Small intestine (tissue), 7 donors: ENCODE measurements around the gene PITPNC1. TPM values are rescaled to one million over a fixed set of nuclear protein-coding genes. Genes with fewer than 3 reads are reported as not detected.

Experiments
- DNase-seq, 2 donors: peaks; one replicate each; pipeline versions ENCODE4 v3.0.0 to v3.0.0-alpha.2; 2013
- FAIRE-seq: peaks from 2 replicates; lab custom pipeline; 2012; peaks lifted over from hg19 to GRCh38; lab: Jason Lieb, UNC
- H3K27ac ChIP-seq, 3 donors: one replicate each; pipeline ENCODE4 v1.5.1; 2013; ENCODE audit warnings: low read length in 2 of 3, mild to moderate bottlenecking in 2 of 3, control low read depth in 1 of 3, inconsistent platforms in 1 of 3, low read depth in 1 of 3, moderate library complexity in 1 of 3
- H3K27me3 ChIP-seq, 3 donors: one replicate each; pipeline ENCODE4 v1.6.1; 2013; ENCODE audit warnings: low read length in 3 of 3, inconsistent platforms in 1 of 3; ENCODE audit not compliant: control insufficient read depth in 3 of 3, insufficient read depth in 3 of 3
- H3K36me3 ChIP-seq, 3 donors: one replicate each; pipeline ENCODE4 v1.6.1; 2013; ENCODE audit warnings: low read length in 3 of 3, inconsistent platforms in 1 of 3, low read depth in 1 of 3, mild to moderate bottlenecking in 1 of 3, moderate library complexity in 1 of 3; ENCODE audit not compliant: control insufficient read depth in 3 of 3, insufficient read depth in 2 of 3
- H3K4me1 ChIP-seq, 3 donors: one replicate each; pipeline ENCODE4 v1.6.1; 2013; ENCODE audit warnings: low read length in 2 of 3, inconsistent platforms in 1 of 3, low read depth in 1 of 3, mild to moderate bottlenecking in 1 of 3, moderate library complexity in 1 of 3; ENCODE audit not compliant: control insufficient read depth in 3 of 3, insufficient read depth in 2 of 3
- H3K4me3 ChIP-seq, 3 donors: one replicate each; pipeline ENCODE4 v1.5.1; 2013; ENCODE audit warnings: low read length in 3 of 3, control low read depth in 1 of 3, inconsistent platforms in 1 of 3, low read depth in 1 of 3, mild to moderate bottlenecking in 1 of 3, moderate library complexity in 1 of 3
- H3K9me3 ChIP-seq, 2 donors: one replicate each; pipeline ENCODE4 v1.6.1; 2013; ENCODE audit warnings: low read depth in 1 of 2, low read length in 1 of 2; ENCODE audit not compliant: control insufficient read depth in 2 of 2, insufficient read depth in 1 of 2
- WGBS, 3 donors: extraction: QIAGEN DNeasy Blood & Tissue Kit; methylation state at CpG; one replicate each; pipeline ENCODE4 v1.1.7; 2013; 5-methylcytosine and 5-hydroxymethylcytosine counted together
- polyA plus RNA-seq, 4 donors: library from polyadenylated mRNA; stranded (reverse) in 3 of 4; unstranded in 1 of 4; fragments of 200-250 nt in 3 of 4; fragments of 120-200 nt in 1 of 4; gene quantifications; one replicate each; pipeline versions ENCODE4 v1.2.1 to v1.2.3, GENCODE V29; 2013
- donor health status: healthy with polysubstance abuse.
- donor health status: control.
- donor health status: control.
- donor health status: Bipolar disorder and iron deficiency.
- donor health status: healthy.

The PITPNC1 gene
- polyA plus RNA-seq, 4 donors, result 0.67 to 11.7 (median 3.4) TPM

DNA sequence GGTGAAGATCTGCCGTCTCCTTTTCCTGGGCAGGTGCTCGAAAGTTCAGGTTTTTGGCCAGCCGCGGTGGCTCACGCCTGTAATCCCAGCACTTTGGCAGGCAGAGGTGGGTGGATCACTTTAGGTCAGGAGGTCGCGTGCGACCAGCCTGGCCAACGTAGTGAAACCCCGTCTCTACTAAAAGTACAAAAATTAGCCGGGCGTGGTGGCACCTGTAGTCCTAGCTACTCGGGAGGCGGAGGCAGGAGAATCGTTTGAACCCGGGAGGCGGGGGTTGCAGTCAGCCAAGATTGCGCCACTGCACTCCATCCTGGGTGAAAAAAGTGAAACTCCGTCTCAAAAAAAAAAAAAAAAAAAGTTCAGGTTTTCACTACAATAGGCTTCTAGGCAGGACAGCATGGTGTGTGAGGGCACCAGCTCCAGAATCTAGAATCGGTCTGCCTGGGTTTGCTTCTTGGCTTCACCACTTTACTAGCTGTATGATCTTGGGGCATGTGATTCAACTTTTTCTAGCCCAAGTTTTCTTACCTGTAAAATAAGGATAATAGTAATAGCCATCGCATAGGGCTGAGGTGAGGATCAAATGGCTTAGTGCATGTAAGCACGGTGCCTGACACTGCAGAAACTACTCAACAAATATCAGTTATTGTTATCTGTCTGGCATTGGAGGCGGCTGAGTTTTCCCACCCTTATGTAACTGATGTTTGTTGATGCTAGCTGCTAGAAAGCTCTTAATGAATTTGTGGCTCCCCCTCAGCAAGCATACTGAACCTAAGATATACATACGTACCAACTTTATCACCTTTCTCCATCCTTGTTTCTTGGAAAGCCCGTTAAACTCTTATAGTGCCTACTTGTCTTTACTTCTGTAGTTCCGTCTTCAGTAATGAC is 12.0 kb upstream of the PITPNC1 start:
- Histone ChIP-seq H3K27ac (peak overlapping the region in 2 of 3 donors; percentile 83 to 90), H3K4me1 (peaks cover 2 to 9% (median 8%) of the 10 kb centered on the region in 3 donors), H3K4me3 (peak overlapping the region in 2 of 3 donors; percentile 71 to 75), H3K9me3 (no peaks in the 10 kb centered on the region), H3K27me3 (no peaks in the 10 kb centered on the region), H3K36me3 (peaks cover 0 to 15% (median 0%) of the 10 kb centered on the region in 3 donors)
- DNase-seq (no peak), FAIRE-seq (no peak)
- 47 to 61% (median 51%) methylated on average over 25 to 26 of the region's 26 CpGs for WGBS, 3 donors

DNA sequence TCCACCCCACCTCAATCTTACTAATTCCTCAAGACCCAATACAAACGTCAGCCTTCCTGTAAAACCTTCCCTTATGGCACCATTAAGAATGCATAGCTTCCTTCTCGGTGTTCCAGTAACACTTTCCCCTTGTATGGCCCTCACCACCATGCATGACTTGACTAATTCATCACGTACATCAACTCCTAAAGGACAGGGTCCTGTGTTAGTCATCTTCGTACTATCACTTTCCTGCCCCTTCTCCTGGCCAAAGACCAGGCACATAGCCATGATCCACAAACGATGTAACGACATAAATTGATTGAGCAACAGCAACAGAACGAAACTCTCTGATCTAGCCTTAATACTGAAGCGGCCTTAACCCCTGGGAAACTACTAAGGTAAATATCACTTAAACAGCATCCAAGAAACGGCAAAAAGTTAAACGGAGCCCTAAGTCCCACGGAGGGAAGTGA is 11.3 kb upstream of the PITPNC1 start:
- H3K4me3 ChIP-seq, result peak overlapping the region; percentile 71 to 83 (median 75)
- peak overlapping the region; percentile 60 to 90 (median 83) for H3K27ac ChIP-seq
- H3K9me3 ChIP-seq, result no peaks in the 10 kb centered on the region
- FAIRE-seq (no peak), DNase-seq (peak; percentile 47 to 76)
- WGBS, 3 donors, result 0 to 1% (median 0%) methylated on average over 11 of the region's 11 CpGs
- no peaks in the 10 kb centered on the region for H3K27me3 ChIP-seq
- peaks cover 2 to 9% (median 8%) of the 10 kb centered on the region in 3 donors for H3K4me1 ChIP-seq
- H3K36me3 ChIP-seq, result peaks cover 0 to 15% (median 0%) of the 10 kb centered on the region in 3 donors

DNA sequence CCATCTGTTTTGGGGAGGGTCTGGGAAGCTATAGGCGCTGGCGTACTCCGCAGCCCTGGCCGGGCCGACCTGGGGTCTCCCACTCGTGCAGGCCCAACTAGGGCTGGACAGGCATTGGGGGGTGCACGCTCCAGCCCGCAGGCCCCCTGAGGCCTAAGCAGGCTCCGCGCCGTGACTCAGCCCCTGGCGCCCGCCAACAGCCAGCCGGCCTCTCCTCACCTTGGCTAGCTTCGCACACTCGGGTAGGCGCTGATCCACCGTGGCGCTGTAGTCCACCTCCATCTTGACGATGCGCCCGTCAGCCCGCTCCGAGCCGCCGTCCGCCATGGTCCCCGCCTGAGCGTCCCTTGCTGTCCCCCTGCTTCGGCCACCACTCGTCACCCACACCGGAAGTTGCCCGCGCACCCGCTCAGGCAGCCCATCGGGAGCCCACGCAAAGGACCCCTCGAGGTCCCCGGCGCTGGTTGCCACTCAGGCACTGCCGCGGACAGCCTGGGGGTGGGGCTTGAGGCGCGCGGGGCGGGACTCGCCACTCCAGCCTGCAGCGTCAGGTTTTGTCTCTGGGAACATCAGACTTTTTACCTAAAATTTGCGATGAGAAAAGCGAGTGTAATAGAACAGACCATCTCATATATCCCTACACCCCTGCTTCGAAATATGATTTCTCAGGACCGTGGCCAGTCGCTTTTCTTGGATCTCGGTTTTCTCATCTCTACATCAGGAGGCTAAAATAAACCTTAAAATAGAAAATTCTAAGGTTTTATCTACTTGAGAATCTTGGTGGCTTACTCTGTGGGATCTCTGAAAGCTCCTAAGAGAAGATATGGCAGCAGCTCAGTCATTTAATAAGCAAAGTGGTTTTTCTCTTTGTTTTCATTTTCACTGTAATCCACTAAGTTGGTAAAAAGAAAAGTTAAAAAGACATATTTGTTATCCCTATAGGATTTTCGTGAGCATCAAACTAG is 10.6 kb upstream of the PITPNC1 start, which contains the start of gene PSMD12:
Gene PSMD12, minus strand, starts transcription at position 385 of the 965 bp plus-strand sequence. Its CDS starts 58 bp downstream, at position 327.
- peak within 1 kb of the TSS; percentile 60 to 90 (median 83) for H3K27ac ChIP-seq
- peaks cover 0 to 11% (median 0%) of the 10 kb centered on the region in 3 donors for H3K36me3 ChIP-seq
- peaks cover 2 to 9% (median 8%) of the 10 kb centered on the region in 3 donors for H3K4me1 ChIP-seq
- peak within 1 kb of the TSS; percentile 71 to 83 (median 75) for H3K4me3 ChIP-seq
- 1% methylated on average over 44 to 55 of the region's 55 CpGs for WGBS, 3 donors
- H3K9me3 ChIP-seq, result no peaks in the 10 kb centered on the region
- peak; percentile 93 to 95 for DNase-seq
- FAIRE-seq, result no peak
- H3K27me3 ChIP-seq, result no peaks in the 10 kb centered on the region

DNA sequence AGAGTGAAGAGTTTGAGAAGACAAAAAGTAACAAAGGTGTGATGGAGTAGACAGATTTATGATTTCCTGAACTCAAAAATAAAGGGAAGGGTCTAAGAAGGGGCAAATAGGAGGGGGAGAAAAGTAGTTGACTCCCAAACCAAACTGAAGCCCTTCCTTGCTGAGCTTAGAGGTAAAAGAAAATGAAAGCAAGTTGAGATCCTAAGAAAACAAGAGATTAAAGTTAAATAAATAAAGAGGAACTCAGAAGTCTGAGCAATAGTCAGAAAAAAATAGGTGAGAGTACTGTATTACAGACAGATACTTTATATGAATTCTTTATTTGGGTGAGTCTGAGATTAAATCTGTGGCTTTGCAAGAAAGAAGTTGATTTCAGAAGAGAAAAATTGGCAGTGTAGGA is 7.4 kb upstream of the PITPNC1 start:
- H3K4me1 ChIP-seq, result peaks cover 1 to 5% (median 5%) of the 10 kb centered on the region in 3 donors
- H3K27me3 ChIP-seq, result no peaks in the 10 kb centered on the region
- FAIRE-seq (no peak), DNase-seq (no peak)
- H3K4me3 ChIP-seq, result no peak overlapping the region
- peaks cover 0 to 4% (median 0%) of the 10 kb centered on the region in 3 donors for H3K36me3 ChIP-seq
- H3K27ac ChIP-seq, result no peak overlapping the region
- H3K9me3 ChIP-seq, result no peaks in the 10 kb centered on the region

DNA sequence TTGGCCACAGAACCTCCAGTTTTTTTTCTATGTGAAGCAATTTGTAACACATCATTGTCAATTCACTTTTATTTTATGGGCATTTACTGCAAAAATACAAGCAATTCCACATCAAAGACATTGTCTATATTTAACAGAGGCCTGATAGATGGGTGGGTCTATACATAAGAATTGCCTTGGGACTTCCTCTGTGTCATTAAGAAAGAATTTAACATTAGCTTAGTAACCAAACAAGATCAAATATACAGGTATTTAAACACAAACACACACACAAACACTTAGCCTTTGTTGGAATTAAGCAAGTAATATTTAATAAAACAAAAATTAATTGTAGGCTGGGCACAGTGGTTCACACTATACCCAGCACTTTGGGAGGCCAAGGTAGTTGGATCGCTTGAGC is 4.3 kb upstream of the PITPNC1 start:
- WGBS, 3 donors, result 92 to 97% (median 93%) methylated on average over 1 of the region's 1 CpG
- Histone ChIP-seq H3K9me3 (no peaks in the 10 kb centered on the region), H3K27ac (no peak overlapping the region), H3K36me3 (no peaks in the 10 kb centered on the region), H3K4me3 (no peak overlapping the region), H3K4me1 (peaks cover 0 to 7% (median 0%) of the 10 kb centered on the region in 3 donors), H3K27me3 (peaks cover 0 to 8% (median 0%) of the 10 kb centered on the region in 3 donors)
- no peak for FAIRE-seq
- DNase-seq, result no peak

DNA sequence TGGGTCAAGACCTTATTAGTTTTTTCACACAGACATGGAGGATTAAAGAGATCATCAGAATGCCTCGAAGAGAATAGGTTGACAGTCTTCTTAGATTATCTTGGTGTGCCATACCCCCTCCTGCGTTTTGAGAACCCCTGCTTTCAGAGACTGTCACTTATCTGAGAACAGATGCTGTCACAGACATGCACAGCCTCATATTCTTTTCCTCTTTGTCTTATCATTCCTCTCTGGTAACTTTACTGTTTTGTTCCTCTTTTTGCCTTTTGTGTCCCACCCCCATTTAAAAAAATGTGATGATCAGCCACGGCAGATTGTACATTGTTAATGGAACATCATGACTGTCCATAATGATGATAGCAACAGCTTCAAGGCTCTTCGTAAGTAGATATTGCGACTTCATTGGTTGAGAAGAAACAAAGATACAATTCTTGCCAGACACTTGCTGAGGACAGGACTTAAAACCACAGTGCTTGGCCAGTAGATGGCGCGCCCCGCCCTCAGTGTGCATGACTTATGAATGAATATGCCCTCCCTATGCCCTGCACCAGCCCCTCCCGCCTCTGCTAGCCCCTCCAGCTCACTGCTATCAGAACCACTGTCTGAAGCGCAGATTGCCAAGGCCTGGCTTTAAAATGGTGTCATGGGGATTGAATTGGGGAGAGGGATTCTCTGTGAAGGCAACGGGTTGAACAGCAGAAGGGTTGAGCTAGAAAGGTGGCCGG is 2.6 kb upstream of the PITPNC1 start:
- H3K36me3 ChIP-seq, result no peaks in the 10 kb centered on the region
- H3K4me1 ChIP-seq, result peaks cover 0 to 11% (median 0%) of the 10 kb centered on the region in 3 donors
- H3K27ac ChIP-seq, result no peak overlapping the region
- no peak overlapping the region for H3K4me3 ChIP-seq
- no peaks in the 10 kb centered on the region for H3K9me3 ChIP-seq
- peak; percentile 79 to 83 for DNase-seq
- H3K27me3 ChIP-seq, result peaks cover 0 to 11% (median 0%) of the 10 kb centered on the region in 3 donors
- FAIRE-seq, result no peak
- 9 to 17% (median 13%) methylated on average over 12 of the region's 12 CpGs for WGBS, 3 donors

DNA sequence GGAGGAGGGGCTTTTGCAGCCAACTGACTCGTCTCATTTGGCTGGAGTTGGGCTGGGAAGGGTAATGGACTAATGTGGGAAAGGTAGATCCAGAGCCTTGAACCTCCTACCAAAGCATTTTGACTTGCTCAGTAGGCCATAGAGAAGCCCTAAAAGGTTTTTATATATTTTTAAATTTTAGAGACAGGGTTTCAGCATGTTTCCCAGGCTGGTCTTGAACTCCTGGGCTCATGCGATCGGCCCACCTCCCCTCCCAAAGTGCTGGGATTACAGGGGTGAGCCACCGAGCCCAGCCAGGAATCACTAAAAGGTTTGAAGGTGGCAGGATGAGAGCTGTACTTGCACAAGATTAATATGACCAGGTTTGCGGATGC is 2.0 kb upstream of the PITPNC1 start:
- H3K27me3 ChIP-seq, result peaks cover 0 to 14% (median 0%) of the 10 kb centered on the region in 3 donors
- no peaks in the 10 kb centered on the region for H3K9me3 ChIP-seq
- H3K4me3 ChIP-seq, result no peak overlapping the region
- DNase-seq (no peak), FAIRE-seq (no peak)
- H3K4me1 ChIP-seq, result peaks cover 0 to 11% (median 0%) of the 10 kb centered on the region in 3 donors
- no peak overlapping the region for H3K27ac ChIP-seq
- 75 to 80% (median 76%) methylated on average over 5 of the region's 5 CpGs for WGBS, 3 donors
- no peaks in the 10 kb centered on the region for H3K36me3 ChIP-seq
